ENCODE results near the gene MAP2K5. TPM values are rescaled to one million over a fixed set of nuclear protein-coding genes. Genes with fewer than 3 reads are reported as not detected.

The MAP2K5 gene
- total RNA-seq: 10 to 100 TPM; 16.9 to 17.4 TPM

DNA sequence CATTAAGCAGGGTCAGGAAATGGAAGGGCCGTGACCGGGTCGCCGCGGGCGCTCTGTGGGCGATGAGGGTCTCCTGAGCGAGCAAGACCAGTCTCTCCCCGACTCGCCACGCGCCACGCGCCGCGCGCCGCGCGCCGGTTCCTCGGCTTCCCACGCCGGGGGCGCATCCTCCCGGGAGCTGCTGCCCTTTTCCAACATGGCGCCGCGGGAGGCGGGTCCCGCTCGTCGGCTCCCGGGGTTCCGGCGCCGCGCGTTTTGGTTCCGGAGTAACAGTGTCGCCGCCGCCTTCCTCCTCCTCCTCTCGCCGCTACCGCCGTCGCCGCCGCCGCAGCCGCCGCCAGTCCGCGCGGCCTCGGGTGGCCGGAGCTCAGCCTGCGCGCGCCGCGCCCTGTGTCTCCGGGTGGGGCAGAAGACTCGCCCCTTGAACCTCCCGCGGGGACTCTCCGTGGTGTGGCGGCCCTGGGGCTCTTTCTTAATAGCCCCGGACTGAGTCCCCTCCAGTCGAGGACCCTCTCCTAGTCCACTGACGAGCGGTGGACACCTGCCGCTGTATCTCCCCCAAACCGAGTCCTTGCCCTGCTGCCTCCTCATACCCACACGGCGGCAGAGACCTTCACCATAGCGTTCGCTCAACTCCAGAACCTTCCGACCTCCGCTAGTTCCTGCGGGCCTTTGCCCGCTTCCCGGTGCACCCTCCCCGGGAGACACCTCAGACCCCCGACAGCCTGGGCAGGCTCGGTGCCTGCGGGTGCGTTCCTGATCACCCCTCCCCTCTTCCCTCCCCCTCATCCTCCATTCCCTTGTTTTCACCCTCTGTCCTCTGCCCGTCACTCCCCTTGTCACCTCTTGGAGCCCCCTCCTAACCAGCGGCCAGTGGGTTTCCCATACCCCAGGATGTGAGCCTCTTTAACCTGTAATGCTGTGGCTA is at the start of gene MAP2K5:
Gene MAP2K5, plus strand, starts transcription at position 284 of the 928 bp plus-strand sequence. Its CDS starts 633 bp downstream, at position 917.
- peak within 1 kb of the TSS; percentile 89 for H3K4me3 Mint-ChIP-seq
- H3K36me3 Mint-ChIP-seq (ENCODE audit: low read depth): peaks cover 24% of the 10 kb centered on the region
- peaks cover 5% of the 10 kb centered on the region for H3K27me3 Mint-ChIP-seq
- peak; percentile 85 for DNase-seq
- H3K27ac Mint-ChIP-seq: peak within 1 kb of the TSS; percentile 88
- peaks cover 52% of the 10 kb centered on the region for H3K4me1 Mint-ChIP-seq
- ChIA-PET CTCF (interaction anchor here (0.7 to 1.3 kb wide), 3 partner anchors 10 to 1044 kb away, joined by 4 to 5 read pairs (median 5); no protein-coding TSS in a partner anchor), POLR2A (interaction anchor here (0.6 to 1.9 kb wide), 13 partner anchors 10 to 734 kb away, joined by 3 to 24 read pairs (median 3); partner anchors contain the start of genes AAGAB, C15orf61, CLN6 and FEM1B)
- no peaks in the 10 kb centered on the region for H3K9me3 Mint-ChIP-seq

GRCh38 chr15:67495585-67495984 is 46.9 kb upstream of the MAP2K5 start:
- Mint-ChIP-seq H3K4me1 (no peaks in the 10 kb centered on the region), H3K4me3 (no peak overlapping the region), H3K27ac (no peak overlapping the region), H3K9me3 (no peaks in the 10 kb centered on the region), H3K27me3 (peaks cover 2% of the 10 kb centered on the region), H3K36me3 (ENCODE audit: low read depth) (no peaks in the 10 kb centered on the region)
- DNase-seq: no peak
- ChIA-PET CTCF (no interaction called here), POLR2A (no interaction called here)

DNA sequence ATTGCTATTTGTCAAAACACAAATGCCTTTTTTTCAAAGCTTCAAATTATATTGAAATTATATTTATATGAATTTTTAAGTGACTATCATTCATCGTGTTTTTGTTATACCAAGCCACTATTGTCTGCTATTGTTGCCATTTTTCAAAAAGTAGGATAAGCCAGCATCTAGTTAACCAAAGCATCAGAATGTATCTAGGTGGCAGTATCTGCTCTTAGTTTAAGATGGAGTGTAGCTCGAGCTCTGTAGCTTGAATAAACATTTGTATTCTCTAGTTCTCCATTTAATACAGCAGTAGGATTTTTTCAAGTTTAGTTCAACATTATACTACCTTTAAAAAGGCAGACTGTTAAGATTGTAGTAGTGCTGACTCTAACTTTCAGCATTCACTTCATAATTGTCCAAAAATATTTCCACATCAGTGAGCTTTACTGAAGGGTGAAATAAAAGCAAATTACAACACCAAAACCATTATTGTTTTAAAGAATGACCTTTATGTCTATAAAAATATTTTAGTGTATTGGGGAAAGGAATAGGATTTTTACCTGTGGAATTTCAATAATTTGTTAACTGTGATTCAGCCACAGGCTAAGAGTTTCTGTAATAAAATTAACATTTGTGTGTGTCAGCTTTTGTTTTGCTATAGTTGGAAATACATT is 41.2 kb upstream of the MAP2K5 start:
- Mint-ChIP-seq H3K4me3 (no peak overlapping the region), H3K36me3 (ENCODE audit: low read depth) (no peaks in the 10 kb centered on the region), H3K4me1 (no peaks in the 10 kb centered on the region), H3K27me3 (peaks cover 2% of the 10 kb centered on the region), H3K27ac (no peak overlapping the region), H3K9me3 (no peaks in the 10 kb centered on the region)
- ChIA-PET CTCF (interaction anchor here (0.8 to 1.4 kb wide), 3 partner anchors 21 to 335 kb away, joined by 3 to 9 read pairs (median 4); no protein-coding TSS in a partner anchor), POLR2A (no interaction called here)
- no peak for DNase-seq

DNA sequence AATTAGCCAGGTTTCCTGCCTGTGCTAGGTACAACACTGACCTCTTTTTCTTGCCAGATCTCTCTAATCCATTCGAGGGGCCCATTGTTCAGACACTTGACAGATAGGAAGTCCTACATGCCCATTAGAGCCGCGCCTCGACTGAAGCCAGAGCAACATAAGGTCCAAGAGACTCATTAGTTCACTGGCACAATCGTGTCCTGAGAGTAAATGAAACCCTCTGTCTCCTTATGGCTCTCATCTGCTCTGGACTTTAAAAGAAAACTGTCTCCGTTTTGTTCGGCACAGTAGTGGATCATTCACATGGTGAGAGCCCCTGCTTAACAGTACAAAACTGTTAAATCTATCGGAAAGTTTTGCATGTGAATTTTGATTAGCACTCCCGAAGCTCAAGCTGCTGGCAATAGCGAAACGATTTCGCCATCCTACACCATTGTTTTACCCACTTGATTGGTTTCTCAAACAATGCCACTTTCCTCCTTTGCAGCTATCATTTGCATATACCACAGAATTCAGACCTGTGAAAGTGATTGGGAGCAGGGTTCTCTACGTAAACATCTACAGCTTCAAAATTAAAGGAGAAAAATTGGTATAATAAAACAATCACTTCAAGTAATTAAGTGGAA is 40.6 kb upstream of the MAP2K5 start:
- H3K27ac Mint-ChIP-seq: no peak overlapping the region
- no peak for DNase-seq
- ChIA-PET CTCF (interaction anchor here (0.8 to 1.4 kb wide), 3 partner anchors 20 to 334 kb away, joined by 3 to 9 read pairs (median 4); no protein-coding TSS in a partner anchor), POLR2A (no interaction called here)
- H3K27me3 Mint-ChIP-seq: peaks cover 2% of the 10 kb centered on the region
- H3K36me3 Mint-ChIP-seq (ENCODE audit: low read depth): no peaks in the 10 kb centered on the region
- no peak overlapping the region for H3K4me3 Mint-ChIP-seq
- no peaks in the 10 kb centered on the region for H3K9me3 Mint-ChIP-seq
- H3K4me1 Mint-ChIP-seq: no peaks in the 10 kb centered on the region

GRCh38 chr15:67504056-67504455 is 38.4 kb upstream of the MAP2K5 start:
- Mint-ChIP-seq H3K27ac (no peak overlapping the region), H3K27me3 (peaks cover 2% of the 10 kb centered on the region), H3K9me3 (no peaks in the 10 kb centered on the region), H3K4me3 (no peak overlapping the region), H3K36me3 (ENCODE audit: low read depth) (no peaks in the 10 kb centered on the region), H3K4me1 (no peaks in the 10 kb centered on the region)
- DNase-seq: no peak
- ChIA-PET POLR2A (no interaction called here), CTCF (no interaction called here)

- no peak overlapping the region for H3K4me3 Mint-ChIP-seq
- no peaks in the 10 kb centered on the region for H3K9me3 Mint-ChIP-seq
- H3K27ac Mint-ChIP-seq: no peak overlapping the region
- ChIA-PET POLR2A (no interaction called here), CTCF (no interaction called here)
- DNase-seq: no peak
- H3K36me3 Mint-ChIP-seq (ENCODE audit: low read depth): no peaks in the 10 kb centered on the region
- peaks cover under 1% of the 10 kb centered on the region for H3K27me3 Mint-ChIP-seq
- no peaks in the 10 kb centered on the region for H3K4me1 Mint-ChIP-seq
These were observed 37.7 kb upstream of the MAP2K5 start for GRCh38 chr15:67504796-67505195.

GRCh38 chr15:67505675-67506572 is 36.6 kb upstream of the MAP2K5 start:
- no peaks in the 10 kb centered on the region for H3K27me3 Mint-ChIP-seq
- H3K27ac Mint-ChIP-seq: no peak overlapping the region
- no peak for DNase-seq
- H3K36me3 Mint-ChIP-seq (ENCODE audit: low read depth): no peaks in the 10 kb centered on the region
- H3K4me3 Mint-ChIP-seq: no peak overlapping the region
- ChIA-PET POLR2A (interaction anchor here (0.7 kb wide), 1 partner anchor 15 kb away, joined by 3 read pairs; the partner anchor contains the start of gene C15orf61), CTCF (no interaction called here)
- no peaks in the 10 kb centered on the region for H3K4me1 Mint-ChIP-seq
- no peaks in the 10 kb centered on the region for H3K9me3 Mint-ChIP-seq

DNA sequence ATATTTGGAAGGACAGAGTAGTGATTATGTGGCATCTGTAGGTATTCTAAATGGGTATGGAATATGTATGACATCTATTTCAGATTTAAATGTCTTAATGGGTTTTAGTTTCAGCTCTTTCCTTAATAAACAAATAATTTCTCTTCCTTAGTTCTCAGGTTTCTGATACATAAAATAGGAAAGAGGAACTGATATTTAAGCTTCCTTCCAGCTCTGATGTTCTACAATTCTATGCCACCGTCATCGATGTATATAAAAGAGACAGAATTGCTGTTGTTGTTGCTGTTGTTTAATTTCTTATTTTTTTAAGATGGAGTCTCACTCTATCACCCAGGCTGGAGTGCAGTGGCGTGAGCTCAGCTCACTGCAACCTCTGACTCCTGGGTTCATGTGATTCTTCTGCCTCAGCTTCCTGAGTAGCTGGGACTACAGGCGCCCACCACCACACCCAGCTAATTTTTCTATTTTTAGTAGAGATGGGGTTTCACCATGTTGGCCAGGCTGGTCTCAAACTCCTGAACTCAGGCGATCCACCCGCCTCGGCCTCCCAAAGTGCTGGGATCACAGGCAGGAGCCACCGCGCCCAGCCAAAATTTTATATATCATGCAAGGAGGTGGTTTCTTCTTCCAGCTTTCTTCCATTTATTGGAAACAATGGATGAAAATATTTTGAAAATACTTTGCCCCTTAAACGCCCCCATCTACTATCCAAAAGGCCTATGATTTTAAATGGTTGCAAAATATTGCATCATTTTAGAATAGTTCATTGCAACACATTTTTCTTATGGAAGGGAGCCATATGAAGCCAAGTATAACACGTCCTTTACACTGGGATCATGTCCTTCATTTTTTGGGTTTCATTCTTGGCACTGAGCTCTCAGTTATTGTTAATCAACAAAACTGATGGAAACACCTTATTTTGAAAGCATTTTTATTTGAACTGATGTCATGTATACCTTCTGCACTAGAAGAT is 35.4 kb upstream of the MAP2K5 start:
- H3K27ac Mint-ChIP-seq: no peak overlapping the region
- H3K4me1 Mint-ChIP-seq: peaks cover 3% of the 10 kb centered on the region
- no peaks in the 10 kb centered on the region for H3K9me3 Mint-ChIP-seq
- no peak for DNase-seq
- CTCF ChIA-PET: no interaction called here
- H3K27me3 Mint-ChIP-seq: no peaks in the 10 kb centered on the region
- no peak overlapping the region for H3K4me3 Mint-ChIP-seq
- no peaks in the 10 kb centered on the region for H3K36me3 Mint-ChIP-seq (ENCODE audit: low read depth)
- POLR2A ChIA-PET: interaction anchor here (0.7 kb wide), 1 partner anchor 14 kb away, joined by 3 read pairs; the partner anchor contains the start of gene C15orf61

GRCh38 chr15:67508407-67508806 is 34.1 kb upstream of the MAP2K5 start:
- POLR2A ChIA-PET: no interaction called here
- CTCF ChIA-PET: no interaction called here
- H3K4me3 Mint-ChIP-seq: no peak overlapping the region

DNA sequence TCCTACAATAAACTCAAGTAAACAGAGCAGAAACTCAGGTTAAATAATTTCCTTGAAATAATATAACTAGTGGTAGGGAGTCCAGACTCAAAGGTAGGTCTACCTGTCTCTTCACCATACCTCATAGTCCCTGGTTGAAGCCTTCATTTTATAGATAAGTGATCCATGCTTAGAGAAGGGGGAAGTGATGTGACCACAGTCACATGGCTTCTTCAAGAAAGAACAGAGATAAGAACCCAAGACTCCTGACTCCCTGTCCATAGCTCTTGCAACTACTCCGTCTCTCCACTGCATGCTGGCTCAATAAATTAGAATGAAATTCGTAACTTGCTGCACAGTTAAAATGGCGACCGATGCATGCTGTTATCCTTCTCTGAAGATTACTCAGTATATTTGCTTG is 32.6 kb upstream of the MAP2K5 start:
- POLR2A ChIA-PET: no interaction called here
- no peak overlapping the region for H3K27ac Mint-ChIP-seq
- H3K27me3 Mint-ChIP-seq: no peaks in the 10 kb centered on the region
- no peaks in the 10 kb centered on the region for H3K36me3 Mint-ChIP-seq (ENCODE audit: low read depth)
- CTCF ChIA-PET: no interaction called here
- no peaks in the 10 kb centered on the region for H3K9me3 Mint-ChIP-seq
- H3K4me3 Mint-ChIP-seq: no peak overlapping the region
- DNase-seq: no peak
- peaks cover 3% of the 10 kb centered on the region for H3K4me1 Mint-ChIP-seq

More at GRCh38 chr15:67508407-67508806, 34.1 kb upstream of the MAP2K5 start:
- H3K27ac Mint-ChIP-seq: no peak overlapping the region
- H3K4me1 Mint-ChIP-seq: peaks cover 3% of the 10 kb centered on the region
- DNase-seq: no peak
- no peaks in the 10 kb centered on the region for H3K9me3 Mint-ChIP-seq
- no peaks in the 10 kb centered on the region for H3K36me3 Mint-ChIP-seq (ENCODE audit: low read depth)
- no peaks in the 10 kb centered on the region for H3K27me3 Mint-ChIP-seq

DNA sequence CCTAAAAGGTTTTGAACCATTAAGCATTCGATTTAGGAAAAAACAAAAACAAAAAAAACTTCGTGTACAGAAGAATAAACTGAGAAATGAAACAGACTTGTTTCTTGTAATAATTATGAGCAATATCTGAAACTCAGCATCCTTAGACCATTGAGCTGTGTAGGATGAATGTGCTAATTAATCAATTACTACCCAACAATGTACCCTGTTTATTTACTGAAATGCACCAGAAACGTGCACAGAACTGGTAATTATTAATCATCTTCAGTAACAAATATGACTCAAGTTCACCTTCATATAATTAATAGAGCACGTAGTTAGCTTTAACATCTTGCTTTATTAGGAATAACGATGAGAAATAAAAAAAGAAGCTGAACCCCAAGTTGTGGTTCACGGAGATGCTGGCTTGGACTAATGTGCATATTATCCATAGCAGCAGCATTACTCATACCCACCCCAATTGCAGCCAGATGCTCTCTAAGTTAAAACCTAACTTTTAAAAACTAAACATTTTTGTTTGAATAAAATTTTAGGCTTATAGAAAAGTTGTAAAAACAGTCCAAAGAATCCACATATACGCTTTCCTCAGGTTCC is 31.8 kb upstream of the MAP2K5 start:
- ChIA-PET CTCF (no interaction called here), POLR2A (no interaction called here)
- no peaks in the 10 kb centered on the region for H3K36me3 Mint-ChIP-seq (ENCODE audit: low read depth)

More for the DNA sequence above, 31.8 kb upstream of the MAP2K5 start:
- Mint-ChIP-seq H3K4me1 (peaks cover 3% of the 10 kb centered on the region), H3K27ac (no peak overlapping the region), H3K9me3 (no peaks in the 10 kb centered on the region), H3K4me3 (no peak overlapping the region), H3K27me3 (no peaks in the 10 kb centered on the region)
- no peak for DNase-seq

Measured in activated CD4-positive, alpha-beta memory T cell treated with anti-CD3 and anti-CD28 coated beads, Interleukin-2, amount 10 ng/mL, durations not matched to agents 7 days and 5 days (primary cell).